Globus pallidus (tissue), 1 donor: ENCODE measurements around the gene AHNAK2.
A peak's percentile ranks its signal among the peaks of the same experiment; 100 is the strongest.
"Not testable (repeated sequence)": the region's sequence is repeated elsewhere in the genome, so short reads cannot be mapped to it uniquely, and the experiment has no call there.

ENCODE experiments used
- DNase-seq: peaks from one replicate; pipeline ENCODE4 v3.0.0-alpha.2; 2015; ENCODE audit warnings: low spot score

AHNAK2 gene

DNA sequence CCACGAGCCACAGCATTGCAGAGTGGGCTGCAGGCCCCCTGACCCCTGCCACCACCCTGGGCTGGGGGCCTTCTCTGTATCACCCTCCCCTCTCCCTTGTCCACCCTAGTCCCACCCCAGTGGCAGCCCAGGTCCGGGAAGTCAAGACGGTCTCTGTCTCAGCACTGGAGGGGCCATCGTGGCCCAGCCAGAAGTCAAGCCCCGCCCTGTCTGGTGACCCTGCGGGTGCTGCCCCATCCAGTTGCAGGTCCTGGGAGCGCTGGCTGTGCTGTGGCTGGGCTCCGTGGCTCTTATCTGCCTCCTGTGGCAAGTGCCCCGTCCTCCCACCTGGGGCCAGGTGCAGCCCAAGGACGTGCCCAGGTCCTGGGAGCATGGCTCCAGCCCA is 50.8 kb downstream of the AHNAK2 start:
- DNase-seq = no peak

DNA sequence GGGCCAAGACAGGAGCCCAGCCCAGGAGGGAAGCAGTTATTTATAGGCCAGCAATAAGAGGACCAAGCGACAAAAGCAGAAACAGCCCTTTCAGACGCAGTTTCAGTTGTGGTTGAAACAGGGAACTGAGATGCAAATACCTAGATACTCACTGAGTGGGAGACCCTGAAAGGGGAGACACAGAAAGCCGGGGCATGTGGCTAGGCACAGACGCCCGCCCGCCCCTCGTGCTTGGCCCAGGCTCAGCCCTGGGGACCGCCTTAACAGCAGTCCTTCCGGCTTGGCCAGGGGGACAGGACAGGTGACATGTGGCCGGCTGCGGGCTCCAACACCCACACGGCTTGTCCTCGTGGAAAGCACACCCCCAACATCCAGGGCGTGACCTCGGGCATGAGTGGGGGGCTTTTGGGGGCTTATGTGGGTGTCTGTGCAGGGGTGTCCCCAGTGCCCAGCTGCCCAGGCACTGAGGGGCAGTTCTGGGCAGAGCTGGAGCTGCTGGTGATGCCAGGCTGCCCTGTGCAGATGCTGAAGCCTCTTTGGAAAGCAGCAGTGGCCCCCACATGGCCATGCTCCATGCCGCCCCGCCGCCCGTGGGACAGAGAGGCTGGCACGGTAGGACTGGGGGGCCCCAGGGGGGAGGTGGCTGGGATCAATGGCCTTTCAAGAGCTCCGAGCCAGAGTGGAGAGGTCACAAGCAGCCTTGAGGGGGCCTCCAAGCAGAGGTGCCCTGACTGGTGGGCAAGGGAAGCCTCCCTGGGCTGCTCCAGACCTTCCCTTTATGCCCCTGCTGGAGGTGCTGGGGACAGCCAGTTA is 51.3 kb downstream of the AHNAK2 start:
- peak; percentile 26 for DNase-seq

GRCh38 chr14:104925855-104926609 is 52.1 kb downstream of the AHNAK2 start:
- DNase-seq = no peak

GRCh38 chr14:104925214-104925854 is 52.8 kb downstream of the AHNAK2 start:
- DNase-seq = no peak

- peak; percentile 20 for DNase-seq
Measured at GRCh38 chr14:104924421-104925213, 53.6 kb downstream of the AHNAK2 start, which contains the start of gene PLD4. TSS of gene PLD4 (plus strand) at chr14:104924879. CDS start at chr14:104927141, 2,262 bp downstream.

- no peak for DNase-seq
Measured at GRCh38 chr14:104923640-104924420, 54.3 kb downstream of the AHNAK2 start.

DNA sequence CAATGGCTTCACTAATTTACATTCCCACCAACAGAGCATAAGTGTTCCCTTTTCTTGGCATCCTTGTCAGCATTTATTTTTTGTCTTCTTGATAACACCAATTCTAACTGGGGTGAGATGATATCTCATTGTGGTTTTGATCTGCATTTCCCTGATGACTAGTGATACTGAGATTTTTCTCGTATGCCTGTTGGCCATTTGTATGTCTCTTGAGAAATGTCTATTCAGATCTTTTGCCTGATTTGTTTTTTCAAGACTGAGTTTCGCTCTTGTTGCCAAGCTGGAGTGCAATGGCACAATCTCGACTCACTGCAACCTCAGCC is 58.2 kb downstream of the AHNAK2 start:
- DNase-seq = no peak

GRCh38 chr14:104919152-104919992 is 58.8 kb downstream of the AHNAK2 start:
- DNase-seq = not testable (repeated sequence)

GRCh38 chr14:104917993-104918392 is 60.2 kb downstream of the AHNAK2 start:
- no peak for DNase-seq

- DNase-seq = no peak
Measured at GRCh38 chr14:104917116-104917515, 61.1 kb downstream of the AHNAK2 start.

DNA sequence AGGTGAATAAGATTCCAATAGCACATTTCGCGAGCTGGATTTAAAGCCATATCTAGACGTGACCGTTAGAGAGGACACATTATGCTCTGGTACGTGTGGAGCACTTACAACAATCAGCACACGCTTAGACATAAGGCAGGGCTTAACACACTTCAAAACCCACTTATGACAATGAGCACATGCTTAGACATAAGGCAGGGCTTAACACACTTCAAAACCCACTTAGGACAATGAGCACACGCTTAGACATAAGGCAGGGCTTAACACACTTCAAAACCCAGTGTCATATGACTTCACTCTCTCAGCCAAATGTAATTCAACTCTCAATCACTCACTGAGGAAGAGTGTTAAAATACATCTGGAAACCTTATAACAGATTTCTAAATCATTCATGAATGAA is 64.7 kb downstream of the AHNAK2 start:
- DNase-seq = no peak

GRCh38 chr14:104912053-104912452 is 66.1 kb downstream of the AHNAK2 start:
- DNase-seq = no peak

GRCh38 chr14:104908303-104908702 is 69.9 kb downstream of the AHNAK2 start:
- DNase-seq = no peak

GRCh38 chr14:104905579-104905933 is 72.6 kb downstream of the AHNAK2 start:
- not testable (repeated sequence) for DNase-seq

DNA sequence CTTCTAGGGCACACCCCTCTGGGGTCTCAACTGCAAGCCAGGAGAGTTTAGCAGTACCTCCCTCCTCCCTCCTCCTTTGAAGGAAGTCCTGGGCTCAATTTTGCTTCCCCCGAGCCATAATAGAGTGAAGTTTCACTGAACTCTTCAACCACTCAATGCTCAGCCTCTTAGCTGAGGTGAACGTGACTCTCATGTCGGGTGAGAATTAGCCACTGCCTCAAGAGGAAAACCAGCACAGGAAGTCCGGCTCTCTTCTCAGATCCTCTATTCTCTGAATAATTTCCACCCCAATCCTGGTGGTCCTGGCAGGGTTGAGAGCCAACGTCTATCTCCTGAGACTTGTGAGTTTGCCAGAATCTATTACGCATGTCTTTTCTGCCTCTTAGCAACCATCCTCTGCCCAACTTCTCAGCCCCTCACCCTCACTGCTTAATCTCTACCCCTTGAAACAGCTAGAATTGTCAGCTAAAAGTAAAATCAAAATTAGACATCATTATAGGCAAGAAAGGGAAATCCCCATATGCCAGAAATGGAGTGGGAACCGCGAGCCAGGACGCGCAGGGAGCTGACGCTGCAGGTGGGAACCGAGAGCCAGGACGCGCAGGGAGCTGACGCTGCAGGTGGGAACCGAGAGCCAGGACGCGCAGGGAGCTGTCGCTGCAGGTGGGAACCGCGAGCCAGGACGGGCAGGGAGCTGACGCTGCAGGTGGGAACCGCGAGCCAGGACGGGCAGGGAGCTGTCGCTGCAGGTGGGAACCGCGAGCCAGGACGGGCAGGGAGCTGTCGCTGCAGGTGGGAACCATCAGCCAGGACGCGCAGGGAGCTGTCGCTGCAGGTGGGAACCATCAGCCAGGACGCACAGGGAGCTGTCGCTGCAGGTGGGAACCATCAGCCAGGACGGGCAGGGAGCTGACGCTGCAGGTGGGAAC is 73.3 kb downstream of the AHNAK2 start:
- not testable (repeated sequence) for DNase-seq

GRCh38 chr14:104903990-104904389 is 74.2 kb downstream of the AHNAK2 start:
- no peak for DNase-seq

DNA sequence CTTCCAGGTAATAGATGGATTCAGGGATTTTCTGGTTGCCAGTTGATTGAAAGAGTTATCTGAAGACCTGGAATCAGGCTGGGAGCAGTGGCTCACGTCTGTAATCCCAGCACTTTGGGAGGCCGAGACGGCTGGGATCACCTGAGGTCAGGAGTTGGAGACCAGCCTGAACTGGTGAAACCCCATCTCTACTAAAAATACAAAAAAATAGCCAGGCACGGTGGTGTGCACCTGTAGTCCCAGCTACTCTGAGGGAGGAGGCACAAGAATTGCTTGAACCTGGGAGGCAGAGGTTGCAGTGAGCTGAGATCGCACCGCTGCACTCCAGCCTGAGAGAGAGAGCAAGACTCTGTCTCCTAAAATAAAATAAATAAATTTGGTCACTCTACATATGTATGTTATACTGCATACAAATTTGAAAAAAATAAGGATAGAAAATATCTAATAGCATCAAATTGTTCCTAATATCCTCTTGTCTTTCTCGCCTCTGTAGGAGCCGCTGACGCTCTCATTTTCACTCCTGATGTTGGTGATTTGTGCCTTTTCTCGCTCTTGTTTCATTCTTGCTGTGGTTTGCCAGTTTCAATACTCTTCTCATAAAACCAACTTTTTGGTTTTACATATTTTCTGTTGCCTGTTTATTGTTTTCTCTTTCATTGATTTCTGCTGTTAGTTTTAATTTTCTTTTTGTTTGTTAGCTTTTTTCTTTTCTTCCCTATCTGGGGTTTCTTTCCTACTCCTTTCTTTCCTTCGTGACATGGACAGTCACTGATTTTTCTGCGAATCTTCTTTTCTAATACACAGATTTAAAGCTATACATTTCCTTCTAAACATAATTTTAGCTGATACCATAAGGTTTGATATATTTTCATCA is 77.3 kb downstream of the AHNAK2 start:
- no peak for DNase-seq

DNA sequence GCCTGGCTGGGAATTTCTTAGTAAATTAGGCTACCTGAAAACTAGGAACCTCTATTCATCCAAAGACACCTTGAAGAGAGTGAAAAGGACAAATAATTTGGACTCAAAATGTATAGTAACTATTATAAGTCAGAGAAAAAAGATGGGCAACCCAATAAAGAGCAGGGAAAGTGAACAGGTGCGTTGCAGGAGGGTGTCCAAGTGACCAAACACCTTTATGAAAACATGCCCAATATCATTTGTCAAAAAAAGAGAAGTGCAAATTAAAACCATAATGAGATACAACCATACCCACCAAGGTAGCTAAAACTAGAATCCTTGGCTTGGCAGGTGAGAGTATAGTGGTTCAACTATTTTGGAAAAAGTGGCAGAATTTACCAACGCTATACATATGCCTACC is 78.4 kb downstream of the AHNAK2 start:
- no peak for DNase-seq
